ENCODE results near the gene ZNF672. TPM values are rescaled to one million over a fixed set of nuclear protein-coding genes. Genes with fewer than 3 reads are reported as not detected.

ZNF672 gene
- total and polyA plus RNA-seq, 2 of the 13 experiments (the other 11 are each of a cell fraction or from before 2014, with no cell fraction given): 17.2 to 22.9 TPM

DNA sequence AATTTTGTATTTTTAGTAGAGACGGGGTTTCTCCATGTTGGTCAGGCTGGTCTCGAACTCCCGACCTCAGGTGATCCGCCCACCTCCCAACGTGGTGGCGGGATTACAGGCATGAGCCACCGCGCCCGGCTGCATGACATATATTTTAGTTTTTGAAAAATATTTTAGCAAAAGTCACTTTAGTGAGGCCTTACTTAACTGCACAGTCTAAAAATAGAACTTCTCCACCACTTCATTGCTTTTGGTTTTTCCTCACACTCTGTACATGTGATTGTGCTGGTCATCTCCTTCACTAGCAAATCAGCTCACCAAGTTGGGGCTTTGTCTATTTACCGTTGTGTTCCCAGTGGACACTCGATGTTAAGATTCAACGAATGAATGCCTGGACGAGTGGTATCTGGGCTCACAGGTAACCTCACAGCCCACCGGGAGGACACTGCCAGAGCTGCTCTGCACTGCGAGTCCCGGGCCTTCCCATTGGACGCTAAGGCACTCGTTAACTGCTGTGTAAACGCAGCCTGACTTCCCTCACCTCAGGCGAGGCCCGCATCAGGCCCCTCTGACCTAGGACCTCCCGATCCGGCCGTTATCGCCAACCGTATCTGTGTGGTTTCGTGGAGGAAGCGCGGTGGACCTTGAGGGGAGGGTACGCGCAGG is 34.9 kb downstream of the ZNF672 start (continued):
- TF ChIP-seq, protein P1, sequence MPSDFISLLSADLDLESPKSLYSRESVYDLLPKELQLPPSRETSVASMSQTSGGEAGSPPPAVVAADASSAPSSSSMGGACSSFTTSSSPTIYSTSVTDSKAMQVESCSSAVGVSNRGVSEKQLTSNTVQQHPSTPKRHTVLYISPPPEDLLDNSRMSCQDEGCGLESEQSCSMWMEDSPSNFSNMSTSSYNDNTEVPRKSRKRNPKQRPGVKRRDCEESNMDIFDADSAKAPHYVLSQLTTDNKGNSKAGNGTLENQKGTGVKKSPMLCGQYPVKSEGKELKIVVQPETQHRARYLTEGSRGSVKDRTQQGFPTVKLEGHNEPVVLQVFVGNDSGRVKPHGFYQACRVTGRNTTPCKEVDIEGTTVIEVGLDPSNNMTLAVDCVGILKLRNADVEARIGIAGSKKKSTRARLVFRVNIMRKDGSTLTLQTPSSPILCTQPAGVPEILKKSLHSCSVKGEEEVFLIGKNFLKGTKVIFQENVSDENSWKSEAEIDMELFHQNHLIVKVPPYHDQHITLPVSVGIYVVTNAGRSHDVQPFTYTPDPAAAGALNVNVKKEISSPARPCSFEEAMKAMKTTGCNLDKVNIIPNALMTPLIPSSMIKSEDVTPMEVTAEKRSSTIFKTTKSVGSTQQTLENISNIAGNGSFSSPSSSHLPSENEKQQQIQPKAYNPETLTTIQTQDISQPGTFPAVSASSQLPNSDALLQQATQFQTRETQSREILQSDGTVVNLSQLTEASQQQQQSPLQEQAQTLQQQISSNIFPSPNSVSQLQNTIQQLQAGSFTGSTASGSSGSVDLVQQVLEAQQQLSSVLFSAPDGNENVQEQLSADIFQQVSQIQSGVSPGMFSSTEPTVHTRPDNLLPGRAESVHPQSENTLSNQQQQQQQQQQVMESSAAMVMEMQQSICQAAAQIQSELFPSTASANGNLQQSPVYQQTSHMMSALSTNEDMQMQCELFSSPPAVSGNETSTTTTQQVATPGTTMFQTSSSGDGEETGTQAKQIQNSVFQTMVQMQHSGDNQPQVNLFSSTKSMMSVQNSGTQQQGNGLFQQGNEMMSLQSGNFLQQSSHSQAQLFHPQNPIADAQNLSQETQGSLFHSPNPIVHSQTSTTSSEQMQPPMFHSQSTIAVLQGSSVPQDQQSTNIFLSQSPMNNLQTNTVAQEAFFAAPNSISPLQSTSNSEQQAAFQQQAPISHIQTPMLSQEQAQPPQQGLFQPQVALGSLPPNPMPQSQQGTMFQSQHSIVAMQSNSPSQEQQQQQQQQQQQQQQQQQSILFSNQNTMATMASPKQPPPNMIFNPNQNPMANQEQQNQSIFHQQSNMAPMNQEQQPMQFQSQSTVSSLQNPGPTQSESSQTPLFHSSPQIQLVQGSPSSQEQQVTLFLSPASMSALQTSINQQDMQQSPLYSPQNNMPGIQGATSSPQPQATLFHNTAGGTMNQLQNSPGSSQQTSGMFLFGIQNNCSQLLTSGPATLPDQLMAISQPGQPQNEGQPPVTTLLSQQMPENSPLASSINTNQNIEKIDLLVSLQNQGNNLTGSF (CRISPR knock-in tag; IDR thresholded peaks at IDR 0.05): no peak
- no peak for TF ChIP-seq BORCS8-MEF2B (CRISPR knock-in tag; IDR thresholded peaks at IDR 0.05)
- TF ChIP-seq, protein P2, sequence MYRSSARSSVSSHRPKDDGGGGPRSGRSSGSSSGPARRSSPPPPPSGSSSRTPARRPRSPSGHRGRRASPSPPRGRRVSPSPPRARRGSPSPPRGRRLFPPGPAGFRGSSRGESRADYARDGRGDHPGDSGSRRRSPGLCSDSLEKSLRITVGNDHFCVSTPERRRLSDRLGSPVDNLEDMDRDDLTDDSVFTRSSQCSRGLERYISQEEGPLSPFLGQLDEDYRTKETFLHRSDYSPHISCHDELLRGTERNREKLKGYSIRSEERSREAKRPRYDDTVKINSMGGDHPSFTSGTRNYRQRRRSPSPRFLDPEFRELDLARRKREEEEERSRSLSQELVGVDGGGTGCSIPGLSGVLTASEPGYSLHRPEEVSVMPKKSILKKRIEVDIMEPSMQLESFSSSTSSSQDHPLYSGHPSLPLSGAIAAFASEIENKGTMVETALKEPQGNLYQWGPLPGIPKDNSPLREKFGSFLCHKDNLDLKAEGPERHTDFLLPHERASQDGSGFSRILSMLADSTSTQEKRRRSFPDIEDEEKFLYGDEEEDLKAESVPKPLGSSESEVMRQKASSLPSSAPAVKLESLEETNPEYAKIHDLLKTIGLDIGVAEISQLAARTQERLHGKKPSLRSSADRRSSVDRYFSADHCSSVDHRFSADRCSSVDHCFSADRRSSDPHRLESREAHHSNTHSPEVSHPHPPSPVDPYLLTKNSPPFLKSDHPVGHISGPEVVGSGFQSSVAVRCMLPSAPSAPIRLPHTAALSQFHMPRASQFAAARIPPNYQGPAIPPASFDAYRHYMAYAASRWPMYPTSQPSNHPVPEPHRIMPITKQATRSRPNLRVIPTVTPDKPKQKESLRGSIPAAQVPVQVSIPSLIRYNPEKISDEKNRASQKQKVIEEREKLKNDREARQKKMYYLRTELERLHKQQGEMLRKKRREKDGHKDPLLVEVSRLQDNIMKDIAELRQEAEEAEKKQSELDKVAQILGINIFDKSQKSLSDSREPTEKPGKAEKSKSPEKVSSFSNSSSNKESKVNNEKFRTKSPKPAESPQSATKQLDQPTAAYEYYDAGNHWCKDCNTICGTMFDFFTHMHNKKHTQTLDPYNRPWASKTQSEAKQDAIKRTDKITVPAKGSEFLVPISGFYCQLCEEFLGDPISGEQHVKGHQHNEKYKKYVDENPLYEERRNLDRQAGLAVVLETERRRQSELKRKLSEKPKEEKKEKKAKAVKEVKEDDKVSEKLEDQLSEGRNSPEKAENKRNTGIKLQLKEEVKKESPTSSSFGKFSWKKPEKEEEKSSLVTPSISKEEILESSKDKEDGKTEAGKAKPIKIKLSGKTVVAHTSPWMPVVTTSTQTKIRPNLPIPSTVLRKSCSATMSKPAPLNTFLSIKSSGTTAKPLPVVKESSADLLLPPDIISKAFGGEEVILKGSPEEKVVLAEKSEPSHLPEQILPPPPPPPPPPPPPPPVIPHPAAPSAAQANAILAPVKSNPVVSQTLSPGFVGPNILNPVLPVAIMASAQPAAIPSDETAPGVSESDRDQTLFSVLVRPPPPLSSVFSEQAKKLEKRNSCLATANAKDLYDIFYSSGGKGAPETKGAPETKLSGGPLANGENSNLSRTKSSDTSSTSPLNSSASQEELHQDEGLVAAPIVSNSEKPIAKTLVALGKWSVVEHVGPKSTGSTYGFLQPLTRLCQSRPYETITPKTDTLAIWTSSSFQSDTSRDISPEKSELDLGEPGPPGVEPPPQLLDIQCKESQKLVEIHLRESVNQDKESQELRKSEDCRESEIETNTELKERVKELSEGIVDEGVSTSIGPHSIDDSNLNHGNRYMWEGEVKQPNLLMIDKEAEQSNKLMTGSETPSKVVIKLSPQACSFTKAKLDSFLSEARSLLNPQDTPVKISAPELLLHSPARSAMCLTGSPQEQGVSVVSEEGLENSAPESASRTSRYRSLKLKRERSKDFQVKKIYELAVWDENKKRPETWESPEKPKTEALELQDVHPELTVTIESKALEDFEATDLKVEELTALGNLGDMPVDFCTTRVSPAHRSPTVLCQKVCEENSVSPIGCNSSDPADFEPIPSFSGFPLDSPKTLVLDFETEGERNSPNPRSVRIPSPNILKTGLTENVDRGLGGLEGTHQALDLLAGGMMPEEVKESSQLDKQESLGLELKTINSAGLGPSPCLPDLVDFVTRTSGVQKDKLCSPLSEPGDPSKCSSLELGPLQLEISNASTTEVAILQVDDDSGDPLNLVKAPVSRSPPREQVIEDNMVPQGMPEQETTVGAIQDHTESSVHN (CRISPR knock-in tag; IDR thresholded peaks at IDR 0.05): no peak
- TF ChIP-seq, protein P3, sequence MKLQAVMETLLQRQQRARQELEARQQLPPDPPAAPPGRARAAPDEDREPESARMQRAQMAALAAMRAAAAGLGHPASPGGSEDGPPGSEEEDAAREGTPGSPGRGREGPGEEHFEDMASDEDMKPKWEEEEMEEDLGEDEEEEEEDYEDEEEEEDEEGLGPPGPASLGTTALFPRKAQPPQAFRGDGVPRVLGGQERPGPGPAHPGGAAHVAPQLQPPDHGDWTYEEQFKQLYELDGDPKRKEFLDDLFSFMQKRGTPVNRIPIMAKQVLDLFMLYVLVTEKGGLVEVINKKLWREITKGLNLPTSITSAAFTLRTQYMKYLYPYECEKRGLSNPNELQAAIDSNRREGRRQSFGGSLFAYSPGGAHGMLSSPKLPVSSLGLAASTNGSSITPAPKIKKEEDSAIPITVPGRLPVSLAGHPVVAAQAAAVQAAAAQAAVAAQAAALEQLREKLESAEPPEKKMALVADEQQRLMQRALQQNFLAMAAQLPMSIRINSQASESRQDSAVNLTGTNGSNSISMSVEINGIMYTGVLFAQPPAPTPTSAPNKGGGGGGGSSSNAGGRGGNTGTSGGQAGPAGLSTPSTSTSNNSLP (IDR thresholded peaks at IDR 0.05; ENCODE audit: low read depth, low read length): no peak
- 0 out of 2 replicates have a peak, but pooled peaks have one; percentile 25 for TF ChIP-seq ZBTB7A (CRISPR knock-in tag; IDR thresholded peaks at IDR 0.05)
- TF ChIP-seq ZBTB34 (CRISPR knock-in tag; IDR thresholded peaks at IDR 0.05): no peak

Data from HepG2 (cell line).